SU-DHL-6 (cell line): ENCODE results near the gene KDM2A.

Experiments
- CTCF ChIP-seq: fragments of 200-600 bp; sonication (generic); IDR thresholded peaks from one replicate; pipeline ENCODE4 v1.5.1; 2017; ENCODE audit warnings: antibody characterized with exemption, mild to moderate bottlenecking, low read length, moderate library complexity; ENCODE audit not compliant: insufficient read depth, poor library complexity, severe bottlenecking
- EZH2phosphoT487 ChIP-seq: fragments of 200-600 bp; sonication (generic), shearing (Covaris generic); conservative IDR thresholded peaks from 2 replicates; pipeline ENCODE4 v1.6.1; 2018; ENCODE audit warnings: mild to moderate bottlenecking, antibody characterized with exemption, low read length, moderate library complexity, mixed read lengths

- no peak for TF ChIP-seq CTCF
- no peak for TF ChIP-seq EZH2phosphoT487
These were observed 187.9 kb downstream of the KDM2A start for GRCh38 chr11:67306769-67307544.
